DMS53 (cell line): ENCODE measurements around the gene HNRNPCL4.
"Not testable (repeated sequence)": the region's sequence is repeated elsewhere in the genome, so short reads cannot be mapped to it uniquely, and the experiment has no call there.

Experiments
- DNase-seq: peaks from one replicate; lab custom pipeline; 2025; lab: John Stamatoyannopoulos, UW

HNRNPCL4 gene

DNA sequence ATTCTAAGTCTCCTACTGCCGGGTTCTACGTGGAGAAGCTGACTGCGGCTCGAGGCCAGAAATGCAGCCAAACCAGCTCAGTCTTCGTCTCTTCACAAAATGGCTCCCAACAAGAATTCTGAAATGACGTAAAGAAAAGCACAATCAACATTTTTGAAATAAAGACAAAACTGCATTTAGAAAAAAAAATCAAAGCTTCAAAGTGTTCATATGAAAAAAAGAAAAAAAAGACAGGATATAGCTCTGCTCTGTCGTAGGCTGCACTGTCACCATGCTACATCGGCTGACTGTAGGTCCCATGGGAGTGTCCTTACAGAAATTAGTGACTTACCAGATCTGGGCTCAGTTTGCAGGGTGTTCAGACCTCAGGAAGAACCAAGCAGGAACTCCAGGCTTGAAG, at the start of gene HNRNPCL4:
TSS of gene HNRNPCL4 (minus strand) at position 101 of the 400 bp plus-strand sequence. CDS start 164 bp downstream, outside the sequence.
- DNase-seq = not testable (repeated sequence)

- not testable (repeated sequence) for DNase-seq
These were observed 43.3 kb upstream of the HNRNPCL4 start for GRCh38 chr1:13208712-13209111.

GRCh38 chr1:13201309-13201708, 35.9 kb upstream of the HNRNPCL4 start, which contains the start of gene PRAMEF13:
PRAMEF13 (minus strand) TSS chr1:13201409; CDS start chr1:13199589, 1,820 bp downstream.
- DNase-seq = not testable (repeated sequence)

DNA sequence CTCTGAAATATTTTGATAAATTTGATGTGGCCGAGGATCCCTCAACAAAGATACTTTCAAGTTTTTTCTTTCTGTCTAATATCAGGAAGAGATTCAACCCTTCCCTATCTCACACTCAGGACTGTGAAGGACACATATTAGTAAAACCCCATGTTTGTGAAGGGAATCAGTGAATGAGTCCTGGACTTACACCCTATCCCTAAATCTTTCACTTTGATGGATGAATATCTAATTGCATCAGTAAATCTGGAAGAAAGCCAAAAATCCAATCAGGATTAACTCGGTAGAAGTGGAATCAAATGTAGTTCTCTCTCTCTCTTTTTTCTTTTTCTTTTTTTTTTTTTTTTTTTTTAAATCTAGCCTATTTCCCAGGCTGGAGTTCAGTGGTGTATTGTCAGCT, 6.1 kb upstream of the HNRNPCL4 start, which contains the start of gene PRAMEF9:
TSS of gene PRAMEF9 (plus strand) at position 301 of the 400 bp plus-strand sequence. CDS start 3,433 bp downstream, outside the sequence.
- DNase-seq = not testable (repeated sequence)

DNA sequence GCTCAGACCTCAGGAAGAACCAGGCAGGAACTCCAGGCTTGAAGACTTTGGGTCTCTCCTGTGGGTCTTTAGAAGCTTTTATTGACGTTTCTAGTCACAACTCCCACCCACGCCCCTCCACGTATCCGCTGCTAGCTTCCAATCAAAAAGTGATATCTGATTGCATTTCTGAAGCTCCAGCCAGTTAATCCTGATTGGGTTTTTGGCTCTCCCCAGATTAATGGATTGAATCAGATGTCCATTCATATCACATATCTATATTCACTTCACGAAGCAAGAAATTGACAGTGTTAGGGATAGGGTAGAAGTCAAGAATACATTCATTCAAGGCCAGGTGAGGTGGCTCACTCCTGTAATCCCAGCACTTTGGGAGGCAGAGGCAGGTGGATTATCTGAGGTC, 9.5 kb downstream of the HNRNPCL4 start, which contains the start of gene PRAMEF26:
TSS of gene PRAMEF26 (minus strand) at position 101 of the 400 bp plus-strand sequence. CDS start 2,914 bp downstream, outside the sequence.
- DNase-seq = not testable (repeated sequence)

GRCh38 chr1:13116754-13117153, 48.7 kb downstream of the HNRNPCL4 start, which contains the start of gene HNRNPCL2:
HNRNPCL2 (minus strand) TSS chr1:13116854; CDS start chr1:13116400, 454 bp downstream.
- DNase-seq = not testable (repeated sequence)
